ENCODE results near the gene TMA7B. TPM values are rescaled to one million over a fixed set of nuclear protein-coding genes. Genes with fewer than 3 reads are reported as not detected.

TMA7B gene
- polyA plus RNA-seq, 1 of the 3 experiments (the other 2 are of a cell fraction) = not detected

GRCh38 chr22:39952347-39952746 is 7.8 kb upstream of the TMA7B start:
- ChIA-PET CTCF (interaction anchor here (1.3 kb wide), 1 partner anchor 72 kb away, joined by 4 read pairs; no protein-coding TSS in a partner anchor), POLR2A (no interaction called here)
- 88% methylated on average over 1 of the region's 6 CpGs for WGBS (ENCODE audit: low lambda C conversion rate)
- Histone ChIP-seq H3K9me3 (no peaks in the 10 kb centered on the region), H3K9ac (no peak overlapping the region), H3K27ac (ENCODE audit: low read depth in 2 of 2, low read length in 1 of 2) (no peak overlapping the region), H3K79me2 (ENCODE audit: insufficient read depth) (no peaks in the 10 kb centered on the region), H3K27me3 (ENCODE audit: insufficient read depth) (no peaks in the 10 kb centered on the region), H3K4me3 (ENCODE audit: low read depth in 2 of 2, low read length in 1 of 2) (no peak overlapping the region), H4K20me1 (ENCODE audit: insufficient read depth) (no peaks in the 10 kb centered on the region), H3K9me2 (no peaks in the 10 kb centered on the region), H3F3A (replicated peaks; ENCODE audit: insufficient read depth) (no peaks in the 10 kb centered on the region), H2AFZ (ENCODE audit: low read depth) (no peak overlapping the region), H3K4me1 (ENCODE audit: control insufficient read depth in 1 of 2, insufficient read depth in 2 of 2, low read depth in 1 of 2, low read length in 1 of 2) (no peaks in the 10 kb centered on the region; a peak in 1 of 4 replicates), H3K4me2 (no peak overlapping the region), H3K36me3 (replicated peaks in 1 of 2; ENCODE audit: control insufficient read depth in 1 of 2, insufficient read depth in 2 of 2, low read length in 1 of 2) (no peaks in the 10 kb centered on the region)
- TF ChIP-seq USF2 (IDR thresholded peaks at IDR 0.05; ENCODE audit: borderline replicate concordance, low read depth, low read length) = no peak
- no peak for TF ChIP-seq NRF1 (IDR thresholded peaks at IDR 0.05; ENCODE audit: low read depth, low read length)
- TF ChIP-seq MAX (IDR thresholded peaks at IDR 0.05; ENCODE audit: low read depth) = no peak
- TF ChIP-seq REST (IDR thresholded peaks at IDR 0.05; ENCODE audit: low read depth, low read length) = no peak
- no peak for TF ChIP-seq MXI1 (IDR thresholded peaks at IDR 0.05; ENCODE audit: low read depth, low read length)
- TF ChIP-seq TEAD4 (IDR thresholded peaks at IDR 0.05; ENCODE audit: borderline replicate concordance, insufficient read depth) = no peak
- no peak for TF ChIP-seq CTCF (IDR thresholded peaks at IDR 0.05)
- no peak for TF ChIP-seq RCOR1 (IDR thresholded peaks at IDR 0.05; ENCODE audit: low read length)
- no peak for TF ChIP-seq GABPA (IDR thresholded peaks at IDR 0.05; ENCODE audit: low read depth)
- no peak for TF ChIP-seq TCF12 (IDR thresholded peaks at IDR 0.05)
- no peak for TF ChIP-seq GATA2 (CRISPR knock-in tag; IDR thresholded peaks at IDR 0.05)
- TF ChIP-seq EP300 (IDR thresholded peaks at IDR 0.05; ENCODE audit: borderline replicate concordance in 1 of 2, low read depth in 1 of 2, low read length in 1 of 2) = no peak
- TF ChIP-seq IRF3 (IDR thresholded peaks at IDR 0.05; ENCODE audit: low read depth, low read length) = no peak
- no peak for TF ChIP-seq SMC3 (IDR thresholded peaks at IDR 0.05; ENCODE audit: low read depth, low read length)
- no peak for DNase-seq
